Amniotic epithelial cell (primary cell): ENCODE results near the gene ZNF106.

Experiments used
- DNase-seq: peaks from one replicate; pipeline ENCODE4 v3.0.0-alpha.2; 2010; ENCODE audit warnings: low read depth

The ZNF106 gene

DNA sequence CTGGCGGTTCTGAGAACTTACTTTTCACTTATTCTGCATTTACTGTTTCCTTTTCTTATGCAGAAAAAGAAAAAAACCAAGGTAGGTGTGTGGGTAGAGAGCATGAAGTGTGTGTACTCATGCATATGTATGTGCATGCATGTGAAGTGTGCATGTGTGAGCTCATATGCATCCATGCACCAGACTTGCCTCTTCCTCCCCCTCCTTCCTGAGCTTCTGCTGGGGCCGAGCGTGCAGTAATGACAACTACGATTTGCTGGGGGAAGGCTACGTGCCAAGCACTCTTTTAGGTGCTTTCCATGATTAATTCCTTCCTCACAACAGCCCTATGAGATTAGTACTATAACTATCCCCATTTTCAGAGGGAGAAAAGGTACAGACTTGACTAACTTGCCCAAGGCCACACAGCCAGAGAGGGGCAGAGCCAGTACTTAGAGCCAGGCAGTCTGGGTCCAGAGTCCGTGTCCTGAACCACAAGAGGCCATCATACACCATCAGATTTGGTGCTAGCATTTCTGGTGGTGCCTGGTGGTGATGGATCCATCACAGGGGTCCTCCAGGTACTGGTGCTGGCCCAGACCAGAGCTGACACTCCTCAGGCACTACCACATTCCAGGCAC lies 85.0 kb downstream of the ZNF106 start:
- DNase-seq, result no peak

DNA sequence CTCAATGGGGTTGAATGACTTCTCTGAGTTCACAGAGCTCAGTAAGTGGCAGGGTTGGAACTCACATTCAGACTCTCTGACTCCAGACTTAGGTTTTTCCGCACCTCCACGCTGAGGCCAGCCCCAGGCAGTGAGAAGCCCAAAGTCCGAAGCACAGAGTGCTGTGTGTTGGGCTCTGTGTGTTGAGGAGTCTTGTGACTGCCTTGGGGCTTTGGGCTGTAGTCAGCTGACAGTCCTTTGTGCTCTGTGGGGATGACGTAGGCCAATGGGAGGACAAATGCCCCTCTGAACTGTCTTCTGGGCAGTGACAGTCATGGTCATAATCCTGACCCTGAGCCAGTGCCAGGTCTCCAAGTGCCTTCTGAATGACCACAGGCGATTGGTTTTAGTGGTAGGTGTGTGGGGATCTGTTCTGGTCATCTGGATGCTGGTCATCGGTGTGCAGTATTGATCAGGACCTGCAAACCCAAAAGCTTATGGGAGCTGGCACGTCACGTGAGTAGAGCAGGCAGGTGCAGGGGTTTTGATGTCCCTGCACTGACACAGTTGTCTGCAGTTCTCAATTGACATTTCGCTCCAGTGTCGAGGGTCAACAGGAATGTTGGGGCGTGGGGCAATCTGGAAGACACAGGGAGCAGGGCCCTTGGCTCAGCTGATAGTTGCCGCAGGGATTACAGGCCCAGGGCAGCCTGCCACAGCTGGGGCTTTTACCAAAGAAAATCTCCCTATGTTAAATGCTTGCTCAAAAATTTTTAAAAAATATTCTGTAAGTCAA lies 86.3 kb downstream of the ZNF106 start:
- DNase-seq, result no peak

DNA sequence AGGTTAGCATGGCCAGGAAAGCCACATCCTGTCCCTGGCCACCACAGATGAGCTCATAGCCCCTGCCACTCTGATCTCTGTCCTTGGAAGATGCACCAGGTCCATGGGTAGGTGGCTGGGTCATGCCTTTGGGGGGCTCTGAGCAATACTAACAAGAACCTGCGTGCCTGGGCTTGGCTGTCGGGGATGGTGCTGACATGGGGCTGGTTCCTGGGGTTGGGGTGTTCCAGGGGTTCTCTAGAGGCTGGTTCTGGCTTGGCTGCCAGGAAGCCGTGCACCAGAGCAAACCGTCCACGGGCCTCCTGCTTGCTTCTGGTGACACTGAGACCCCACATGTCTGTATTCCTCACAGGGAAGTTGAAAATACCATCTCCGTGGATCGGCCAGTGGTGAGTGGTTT lies 87.6 kb downstream of the ZNF106 start:
- no peak for DNase-seq

DNA sequence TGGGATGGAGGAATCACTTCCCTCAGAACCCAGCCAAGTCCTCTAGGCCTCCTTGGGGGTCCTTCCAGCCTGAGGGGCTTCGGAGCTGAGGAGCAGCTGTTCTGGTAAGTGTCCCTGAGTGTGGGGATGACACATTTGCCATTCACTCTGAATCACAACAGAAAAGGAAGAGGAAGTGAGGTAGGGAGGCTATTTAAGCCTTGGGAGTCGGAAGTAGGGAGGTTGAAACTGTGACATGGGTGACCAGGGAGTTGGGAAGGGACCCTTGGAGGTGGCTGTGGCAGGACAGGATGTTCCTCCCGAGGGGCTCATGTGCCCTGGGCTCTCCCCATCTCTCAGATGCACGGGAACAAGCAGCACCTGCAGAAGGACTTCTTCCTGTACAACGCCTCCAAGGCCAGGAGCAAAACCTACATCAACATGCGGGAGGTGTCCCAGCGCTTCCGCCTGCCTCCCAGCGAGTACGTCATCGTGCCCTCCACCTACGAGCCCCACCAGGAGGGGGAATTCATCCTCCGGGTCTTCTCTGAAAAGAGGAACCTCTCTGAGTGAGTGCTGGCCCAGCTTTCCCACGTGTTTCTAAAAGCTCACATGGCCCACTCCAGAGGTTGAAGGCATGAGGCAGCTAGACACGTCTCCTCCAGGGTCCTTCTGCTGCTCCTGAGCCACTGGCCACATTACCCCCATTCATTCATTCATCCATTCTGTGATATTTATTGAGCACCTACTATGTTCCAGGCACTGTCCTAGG lies 88.3 kb downstream of the ZNF106 start:
- no peak for DNase-seq

- DNase-seq, result no peak
Measured at GRCh38 chr15:42401544-42402454, 89.1 kb downstream of the ZNF106 start.

DNA sequence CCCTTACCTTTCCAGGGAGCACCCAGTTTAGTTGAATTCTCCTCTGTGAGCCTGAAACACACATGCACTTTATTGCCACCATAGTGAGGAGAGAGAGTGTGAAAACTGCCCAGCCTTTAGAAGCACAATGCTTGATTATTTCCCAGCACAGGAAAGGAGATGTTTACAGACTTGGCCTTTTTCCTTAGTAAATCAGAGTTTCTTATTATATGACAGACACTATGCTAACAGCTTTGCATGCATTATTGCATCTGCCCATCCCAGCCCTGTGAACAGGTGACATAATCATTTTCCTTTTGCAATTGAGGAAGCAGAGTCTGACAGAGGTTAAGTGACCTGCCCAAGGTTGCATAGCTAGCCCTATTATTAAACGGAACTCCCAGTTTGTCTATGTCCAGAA lies 95.1 kb downstream of the ZNF106 start:
- no peak for DNase-seq

GRCh38 chr15:42394106-42394505 lies 96.8 kb downstream of the ZNF106 start:
- no peak for DNase-seq

DNA sequence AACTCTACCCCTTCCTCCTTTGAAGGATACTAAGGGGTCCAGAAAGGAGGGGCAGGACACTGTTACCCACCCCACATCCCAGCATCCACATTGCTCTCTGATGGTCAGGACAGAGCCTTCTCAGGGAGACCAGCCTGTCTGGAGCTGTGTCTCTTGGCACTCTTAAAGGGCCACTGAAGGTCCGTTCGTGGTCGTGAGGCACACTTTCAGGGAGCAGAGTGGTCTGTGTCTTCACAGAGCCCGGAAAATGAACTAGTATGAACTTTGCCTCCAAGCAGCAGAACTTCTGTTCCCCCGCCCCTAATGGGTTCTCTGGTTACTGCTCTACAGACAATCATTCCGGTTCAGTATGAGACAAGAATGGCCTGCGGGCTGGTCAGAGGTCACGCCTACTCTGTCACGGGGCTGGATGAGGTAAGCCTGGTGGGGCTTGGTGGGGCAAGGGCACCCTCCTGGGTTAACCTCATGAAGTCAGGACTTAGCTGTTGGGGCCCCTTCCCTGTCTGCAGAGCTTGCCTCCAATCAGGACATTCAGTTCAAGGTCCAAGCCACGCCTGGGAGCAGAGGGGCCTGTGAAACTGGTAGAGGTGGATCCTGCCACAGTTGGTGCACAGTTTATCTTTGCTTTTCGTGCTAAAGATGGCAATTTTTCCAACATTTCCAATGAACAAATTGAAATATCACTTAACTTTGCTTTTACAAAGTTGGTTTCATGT lies 98.5 kb downstream of the ZNF106 start:
- peak; percentile 11 for DNase-seq

DNA sequence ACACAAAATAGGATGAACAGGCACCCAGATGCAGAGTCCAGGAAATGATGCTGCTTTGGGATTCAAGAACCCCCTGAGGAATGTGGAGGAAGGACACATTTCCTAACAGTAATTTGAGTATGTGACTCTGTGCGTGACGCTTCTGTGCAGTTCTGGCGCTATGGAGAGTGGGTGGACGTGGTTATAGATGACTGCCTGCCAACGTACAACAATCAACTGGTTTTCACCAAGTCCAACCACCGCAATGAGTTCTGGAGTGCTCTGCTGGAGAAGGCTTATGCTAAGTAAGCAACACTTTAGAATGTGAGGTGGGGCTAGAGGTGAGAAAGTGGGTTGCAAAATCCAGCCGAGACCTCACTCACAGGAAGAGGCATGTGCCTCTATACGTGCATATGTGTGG lies 103.3 kb downstream of the ZNF106 start:
- DNase-seq, result no peak

DNA sequence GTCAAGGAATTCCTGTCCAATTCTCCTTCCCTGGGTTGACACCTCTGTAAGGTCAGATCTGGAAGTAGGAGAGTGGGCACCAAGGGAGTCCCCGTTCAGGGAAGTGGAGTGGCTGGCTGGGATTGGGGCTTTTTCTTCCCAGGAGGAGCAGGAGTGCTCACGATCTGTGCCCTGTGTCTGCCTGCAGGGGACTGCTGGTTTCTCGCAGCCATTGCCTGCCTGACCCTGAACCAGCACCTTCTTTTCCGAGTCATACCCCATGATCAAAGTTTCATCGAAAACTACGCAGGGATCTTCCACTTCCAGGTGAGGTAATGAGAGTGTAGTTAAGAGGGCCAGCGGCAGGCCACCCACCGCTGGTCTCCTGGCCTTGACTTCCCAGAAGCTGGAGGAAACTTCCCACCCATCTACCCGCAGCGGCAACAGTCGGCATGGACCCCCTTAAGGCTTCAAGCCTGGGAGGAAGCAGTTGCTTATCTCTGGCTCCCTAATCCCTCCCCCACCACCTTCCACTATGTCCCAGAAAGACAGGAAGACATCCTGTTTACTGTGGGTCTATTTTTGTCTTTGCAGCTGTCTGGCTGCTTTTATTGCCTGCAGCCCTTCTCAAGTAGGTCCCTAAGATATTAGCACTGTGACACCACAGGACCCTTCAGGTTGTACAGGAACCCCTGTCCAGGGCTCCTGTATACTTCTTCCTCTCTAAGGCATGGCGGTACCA lies 104.8 kb downstream of the ZNF106 start:
- DNase-seq, result no peak

GRCh38 chr15:42385206-42385979 lies 105.5 kb downstream of the ZNF106 start:
- DNase-seq, result peak; percentile 66

DNA sequence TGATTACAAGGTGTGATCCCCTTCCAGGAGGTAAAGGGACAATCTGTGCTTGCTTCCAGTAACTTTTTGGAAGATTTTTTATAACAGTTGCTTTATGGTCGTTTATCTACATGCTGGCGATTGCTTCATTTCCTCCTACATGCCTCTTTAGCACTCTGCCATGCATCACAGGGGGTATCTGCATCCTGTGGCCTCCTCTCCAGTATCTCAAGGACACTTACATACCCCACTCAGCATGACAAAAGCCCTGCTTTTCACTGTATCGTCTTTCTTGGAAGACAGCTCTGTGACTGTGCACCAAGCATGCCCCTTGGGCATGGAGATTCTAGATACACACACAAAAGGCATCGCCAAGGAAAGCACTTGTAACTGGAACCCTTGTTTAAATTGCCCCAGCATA lies 106.3 kb downstream of the ZNF106 start:
- peak; percentile 14 for DNase-seq

- no peak for DNase-seq
Measured at GRCh38 chr15:42378011-42378410, 112.9 kb downstream of the ZNF106 start.

- DNase-seq, result no peak
Measured at GRCh38 chr15:42375941-42376340, 115.0 kb downstream of the ZNF106 start.

- DNase-seq, result no peak
Measured at GRCh38 chr15:42375252-42375651, 115.7 kb downstream of the ZNF106 start.

GRCh38 chr15:42374810-42375209 lies 116.1 kb downstream of the ZNF106 start:
- DNase-seq, result no peak

GRCh38 chr15:42373936-42374335 lies 117.0 kb downstream of the ZNF106 start:
- no peak for DNase-seq

DNA sequence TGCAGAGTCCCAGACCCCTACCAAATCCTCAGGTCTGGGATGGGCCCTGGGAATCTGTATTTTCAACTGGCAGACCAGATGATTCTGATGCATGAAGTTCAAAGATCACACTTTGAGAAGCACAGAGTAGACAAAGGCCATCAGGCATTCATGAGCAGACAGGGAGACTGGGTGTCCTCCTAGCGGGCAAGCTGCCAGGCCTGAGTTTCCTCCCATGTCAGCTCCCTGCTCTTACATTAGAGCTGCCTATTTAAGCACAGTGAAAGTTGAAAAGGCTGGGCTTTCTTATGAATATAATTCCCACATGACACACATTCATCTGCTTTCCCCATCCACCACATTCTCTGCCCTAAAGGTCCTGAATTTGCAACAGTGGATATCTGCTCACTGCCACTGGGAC lies 117.7 kb downstream of the ZNF106 start:
- no peak for DNase-seq

DNA sequence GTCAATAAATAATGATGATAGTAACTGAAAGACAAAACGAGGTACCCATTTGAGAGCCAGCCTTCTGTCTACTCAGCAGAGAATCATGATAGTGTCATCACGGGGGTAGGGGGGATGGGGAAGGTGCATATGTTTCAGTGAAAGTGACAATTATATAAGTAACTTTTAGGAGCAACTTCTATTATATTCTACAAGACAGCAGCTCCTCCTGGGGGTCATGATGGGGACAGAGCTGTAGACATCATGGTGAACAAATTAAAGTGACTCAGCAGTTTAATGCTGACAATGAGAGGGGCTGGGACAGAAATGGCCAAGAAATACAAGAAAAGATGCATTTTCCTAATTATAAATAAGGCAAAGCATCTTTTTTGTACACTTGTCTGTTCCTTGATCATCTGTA lies 119.8 kb downstream of the ZNF106 start:
- peak; percentile 49 for DNase-seq

DNA sequence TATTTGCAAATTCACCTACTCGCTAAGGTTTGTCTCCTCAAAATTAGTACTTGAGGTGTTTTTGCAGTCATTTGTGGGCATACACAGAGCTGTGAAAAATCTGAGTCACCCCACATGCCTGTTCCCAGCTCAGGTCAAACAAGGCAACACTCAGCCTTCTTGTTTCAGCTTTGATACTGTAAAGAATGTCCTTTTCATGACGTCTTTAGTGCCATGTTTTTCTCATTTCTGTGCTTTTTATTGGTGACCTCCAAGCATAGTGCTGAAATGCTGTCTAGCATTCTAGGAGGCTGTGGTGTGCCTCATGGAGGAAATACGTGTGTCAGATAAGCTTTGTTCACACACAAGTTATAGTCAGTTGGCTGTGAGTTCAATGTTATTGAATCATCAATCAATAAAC lies 122.8 kb downstream of the ZNF106 start:
- peak; percentile 8 for DNase-seq
